HL-60 (cell line): Measurements from ENCODE around the gene RUFY2.

Source experiments
- DNase-seq, 2 experiments: peaks; one replicate each; pipeline ENCODE4 v3.0.0-alpha.2; 2010 to 2020; ENCODE audit warnings: low read depth in 1 of 2, low spot score in 1 of 2
- H3K27ac ChIP-seq: fragments of 250-450 bp; sonication (Bioruptor Pico); replicated peaks from 2 replicates; pipeline ENCODE4 v1.5.1; 2020; ENCODE audit warnings: mild to moderate bottlenecking, moderate library complexity
- H3K27me3 ChIP-seq: fragments of 250-450 bp; sonication (Bioruptor Pico); 2 replicates; pipeline ENCODE4 v1.5.1; 2021; ENCODE audit warnings: mild to moderate bottlenecking, moderate library complexity; ENCODE audit not compliant: insufficient read depth, poor library complexity, severe bottlenecking
- H3K4me3 ChIP-seq: replicated peaks from 2 replicates; pipeline ENCODE4 v1.5.1; 2011; ENCODE audit warnings: mild to moderate bottlenecking, control low read depth, low read length; ENCODE audit not compliant: insufficient read depth
- GABPA ChIP-seq: IDR thresholded peaks from 2 replicates; pipeline ENCODE4 v1.6.1; 2012; ENCODE audit warnings: low read depth
- POLR2AphosphoS5 ChIP-seq: IDR thresholded peaks from 2 replicates; pipeline ENCODE4 v1.6.1; 2012; ENCODE audit warnings: low read depth
- SPI1 ChIP-seq: IDR thresholded peaks from 2 replicates; pipeline ENCODE4 v1.6.1; 2012; ENCODE audit warnings: low read depth, mild to moderate bottlenecking, borderline replicate concordance
- TF ChIP-seq, protein P1 (sequence below): IDR thresholded peaks from 2 replicates; pipeline ENCODE4 v1.6.1; 2012; ENCODE audit warnings: low read depth; ENCODE audit not compliant: insufficient replicate concordance
- TF ChIP-seq, protein P2 (sequence below): IDR thresholded peaks from one replicate; pipeline ENCODE4 v1.5.1; 2011; ENCODE audit warnings: low read length, control low read depth, inconsistent platforms; ENCODE audit not compliant: insufficient read depth

The RUFY2 gene

DNA sequence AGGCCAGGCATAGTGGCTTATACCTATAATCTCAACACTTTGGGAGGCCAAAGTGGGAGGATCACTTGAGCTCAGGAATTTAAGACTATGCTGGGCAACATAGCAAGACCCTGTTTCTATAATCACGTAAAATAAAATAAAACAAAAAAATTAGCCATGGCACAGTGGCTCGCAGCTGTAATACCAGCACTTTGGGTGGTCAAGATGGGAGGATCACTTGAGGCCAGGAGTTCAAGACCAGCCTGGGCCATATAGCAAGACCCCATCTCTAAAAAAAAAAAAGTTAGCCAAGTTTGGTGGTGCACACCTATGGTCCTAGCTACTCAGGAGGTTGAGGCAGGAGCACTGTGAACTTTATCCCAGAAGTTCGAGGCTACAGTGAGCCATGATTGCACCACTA lies 33.8 kb upstream of the RUFY2 start:
- TF ChIP-seq, protein P1, sequence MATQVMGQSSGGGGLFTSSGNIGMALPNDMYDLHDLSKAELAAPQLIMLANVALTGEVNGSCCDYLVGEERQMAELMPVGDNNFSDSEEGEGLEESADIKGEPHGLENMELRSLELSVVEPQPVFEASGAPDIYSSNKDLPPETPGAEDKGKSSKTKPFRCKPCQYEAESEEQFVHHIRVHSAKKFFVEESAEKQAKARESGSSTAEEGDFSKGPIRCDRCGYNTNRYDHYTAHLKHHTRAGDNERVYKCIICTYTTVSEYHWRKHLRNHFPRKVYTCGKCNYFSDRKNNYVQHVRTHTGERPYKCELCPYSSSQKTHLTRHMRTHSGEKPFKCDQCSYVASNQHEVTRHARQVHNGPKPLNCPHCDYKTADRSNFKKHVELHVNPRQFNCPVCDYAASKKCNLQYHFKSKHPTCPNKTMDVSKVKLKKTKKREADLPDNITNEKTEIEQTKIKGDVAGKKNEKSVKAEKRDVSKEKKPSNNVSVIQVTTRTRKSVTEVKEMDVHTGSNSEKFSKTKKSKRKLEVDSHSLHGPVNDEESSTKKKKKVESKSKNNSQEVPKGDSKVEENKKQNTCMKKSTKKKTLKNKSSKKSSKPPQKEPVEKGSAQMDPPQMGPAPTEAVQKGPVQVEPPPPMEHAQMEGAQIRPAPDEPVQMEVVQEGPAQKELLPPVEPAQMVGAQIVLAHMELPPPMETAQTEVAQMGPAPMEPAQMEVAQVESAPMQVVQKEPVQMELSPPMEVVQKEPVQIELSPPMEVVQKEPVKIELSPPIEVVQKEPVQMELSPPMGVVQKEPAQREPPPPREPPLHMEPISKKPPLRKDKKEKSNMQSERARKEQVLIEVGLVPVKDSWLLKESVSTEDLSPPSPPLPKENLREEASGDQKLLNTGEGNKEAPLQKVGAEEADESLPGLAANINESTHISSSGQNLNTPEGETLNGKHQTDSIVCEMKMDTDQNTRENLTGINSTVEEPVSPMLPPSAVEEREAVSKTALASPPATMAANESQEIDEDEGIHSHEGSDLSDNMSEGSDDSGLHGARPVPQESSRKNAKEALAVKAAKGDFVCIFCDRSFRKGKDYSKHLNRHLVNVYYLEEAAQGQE, result no peak
- TF ChIP-seq SPI1 (no peak), GABPA (no peak), POLR2AphosphoS5 (no peak)
- TF ChIP-seq, protein P2, sequence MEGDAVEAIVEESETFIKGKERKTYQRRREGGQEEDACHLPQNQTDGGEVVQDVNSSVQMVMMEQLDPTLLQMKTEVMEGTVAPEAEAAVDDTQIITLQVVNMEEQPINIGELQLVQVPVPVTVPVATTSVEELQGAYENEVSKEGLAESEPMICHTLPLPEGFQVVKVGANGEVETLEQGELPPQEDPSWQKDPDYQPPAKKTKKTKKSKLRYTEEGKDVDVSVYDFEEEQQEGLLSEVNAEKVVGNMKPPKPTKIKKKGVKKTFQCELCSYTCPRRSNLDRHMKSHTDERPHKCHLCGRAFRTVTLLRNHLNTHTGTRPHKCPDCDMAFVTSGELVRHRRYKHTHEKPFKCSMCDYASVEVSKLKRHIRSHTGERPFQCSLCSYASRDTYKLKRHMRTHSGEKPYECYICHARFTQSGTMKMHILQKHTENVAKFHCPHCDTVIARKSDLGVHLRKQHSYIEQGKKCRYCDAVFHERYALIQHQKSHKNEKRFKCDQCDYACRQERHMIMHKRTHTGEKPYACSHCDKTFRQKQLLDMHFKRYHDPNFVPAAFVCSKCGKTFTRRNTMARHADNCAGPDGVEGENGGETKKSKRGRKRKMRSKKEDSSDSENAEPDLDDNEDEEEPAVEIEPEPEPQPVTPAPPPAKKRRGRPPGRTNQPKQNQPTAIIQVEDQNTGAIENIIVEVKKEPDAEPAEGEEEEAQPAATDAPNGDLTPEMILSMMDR, result no peak
- Histone ChIP-seq H3K4me3 (no peak overlapping the region), H3K27me3 (no peaks in the 10 kb centered on the region), H3K27ac (no peak overlapping the region)
- no peak for DNase-seq

DNA sequence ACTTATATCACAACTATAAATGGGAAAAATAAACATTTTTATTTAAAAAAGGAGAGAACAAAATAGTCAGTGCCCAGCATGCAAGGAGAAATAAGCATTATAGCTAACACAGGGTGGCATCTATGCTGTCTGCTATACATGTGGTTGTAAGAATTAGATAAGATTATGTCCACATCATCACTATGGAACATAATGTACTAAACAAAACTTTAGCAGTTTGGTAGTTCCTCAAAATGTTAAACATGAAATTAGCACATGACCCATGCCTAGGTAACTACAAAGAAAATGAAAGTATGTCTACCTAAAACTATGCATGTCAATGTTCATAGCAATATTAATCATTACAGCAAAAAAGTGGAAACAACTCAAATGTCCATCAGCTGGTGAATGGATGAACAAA lies 28.7 kb upstream of the RUFY2 start:
- Histone ChIP-seq H3K27ac (peak overlapping the region; percentile 41), H3K4me3 (no peak overlapping the region), H3K27me3 (no peaks in the 10 kb centered on the region)
- no peak for DNase-seq
- TF ChIP-seq SPI1 (no peak), POLR2AphosphoS5 (no peak), GABPA (no peak)
- TF ChIP-seq, protein P1, result no peak
- TF ChIP-seq, protein P2, result no peak

DNA sequence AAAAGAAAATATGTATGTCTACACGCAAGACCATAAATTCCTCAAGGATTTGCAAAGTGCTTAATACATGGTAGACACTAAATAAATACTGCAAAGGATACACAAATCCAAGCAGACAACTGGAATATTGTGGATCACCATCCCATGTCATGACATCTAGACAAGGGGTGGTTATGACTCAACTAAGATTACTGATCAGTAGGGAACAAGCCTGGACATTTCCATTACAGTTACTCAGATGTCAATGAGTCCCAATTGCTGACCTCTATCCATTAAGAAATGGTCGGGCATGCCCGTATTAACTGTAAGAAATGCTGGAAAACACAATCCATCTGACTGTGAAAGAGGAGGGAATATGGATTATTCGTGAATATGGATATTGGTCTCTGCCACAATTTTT lies 27.6 kb upstream of the RUFY2 start:
- no peak for DNase-seq
- no peak overlapping the region for H3K27ac ChIP-seq

More for the DNA sequence above, 27.6 kb upstream of the RUFY2 start:
- TF ChIP-seq SPI1 (no peak), GABPA (no peak), POLR2AphosphoS5 (no peak)
- TF ChIP-seq, protein P2, result no peak
- TF ChIP-seq, protein P1, result no peak
- Histone ChIP-seq H3K27me3 (no peaks in the 10 kb centered on the region), H3K4me3 (no peak overlapping the region)
